Activated CD4-positive, alpha-beta T cell treated with anti-CD3 and anti-CD28 coated beads, Interleukin-2, Interleukin-6, amounts not matched to agents 100 ng/mL and 50 ng/mL, durations not matched to agents 16 hours and 8 hours (primary cell): ENCODE data around the gene CAMK1D.
"Not testable (repeated sequence)": the region's sequence is repeated elsewhere in the genome, so short reads cannot be mapped to it uniquely, and the experiment has no call there.

Source experiments
- DNase-seq: peaks from one replicate; pipeline ENCODE4 v3.0.0-alpha.2; 2020

CAMK1D gene

DNA sequence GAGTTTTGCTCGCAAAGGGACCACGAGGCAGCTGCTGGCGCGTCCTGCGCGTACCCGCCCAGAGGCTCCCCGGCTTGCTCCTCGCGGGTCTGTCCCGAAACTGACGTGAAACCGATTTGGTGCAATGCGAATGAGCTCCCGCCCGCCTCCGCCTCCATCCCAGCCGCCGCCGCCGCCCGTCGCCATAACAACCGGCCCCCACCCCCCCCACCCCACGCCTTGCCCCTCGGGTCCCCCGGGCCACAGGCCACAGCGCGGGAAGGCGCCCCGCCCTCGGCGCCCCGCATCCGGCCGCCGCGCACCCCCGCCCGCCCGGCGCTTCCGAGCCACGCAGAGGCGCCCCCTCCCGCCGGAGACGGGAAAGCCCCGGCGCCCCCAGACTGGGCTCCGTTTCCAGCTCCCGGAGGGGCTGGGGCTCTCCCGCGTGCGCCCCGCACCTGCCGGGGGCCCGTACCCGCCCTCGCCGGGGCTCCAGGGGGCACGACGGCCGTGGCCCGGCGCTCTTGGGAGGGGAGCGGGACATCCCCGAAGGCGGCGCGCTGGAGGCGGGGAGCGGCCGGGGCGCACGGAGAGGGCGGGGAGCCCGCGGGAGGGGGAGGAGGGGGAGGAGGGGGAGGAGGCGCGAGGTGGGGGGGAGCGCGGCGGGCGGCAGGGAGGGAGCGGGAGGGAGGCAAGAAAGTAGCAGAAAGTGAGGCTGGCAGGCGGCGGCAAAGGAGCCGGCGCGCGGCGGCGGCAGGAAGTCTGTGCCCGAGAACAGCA lies at the start of gene CAMK1D:
Gene CAMK1D (plus strand): TSS at position 678 of the 759 bp plus-strand sequence.
- DNase-seq: peak; percentile 87

DNA sequence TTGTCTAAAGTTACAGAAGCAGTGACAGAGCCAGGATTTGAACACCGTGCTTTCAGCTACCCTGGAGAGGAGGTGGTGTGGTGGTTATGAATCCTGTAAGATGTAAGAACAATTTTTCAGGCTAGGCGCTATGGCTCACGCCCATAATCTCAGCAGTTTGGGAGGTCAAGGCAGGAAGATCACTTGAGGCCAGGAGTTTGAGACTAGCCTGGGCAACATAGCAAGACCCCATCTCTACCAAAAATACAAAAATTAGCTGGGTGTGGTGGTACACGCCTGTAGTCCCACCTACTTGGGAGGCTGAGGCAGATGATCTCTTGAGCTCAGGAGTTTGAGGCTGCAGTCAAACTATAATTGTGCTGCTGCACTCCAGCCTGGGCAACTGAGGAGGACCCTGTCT lies 48.3 kb upstream of the CAMK1D start:
- DNase-seq: not testable (repeated sequence)

DNA sequence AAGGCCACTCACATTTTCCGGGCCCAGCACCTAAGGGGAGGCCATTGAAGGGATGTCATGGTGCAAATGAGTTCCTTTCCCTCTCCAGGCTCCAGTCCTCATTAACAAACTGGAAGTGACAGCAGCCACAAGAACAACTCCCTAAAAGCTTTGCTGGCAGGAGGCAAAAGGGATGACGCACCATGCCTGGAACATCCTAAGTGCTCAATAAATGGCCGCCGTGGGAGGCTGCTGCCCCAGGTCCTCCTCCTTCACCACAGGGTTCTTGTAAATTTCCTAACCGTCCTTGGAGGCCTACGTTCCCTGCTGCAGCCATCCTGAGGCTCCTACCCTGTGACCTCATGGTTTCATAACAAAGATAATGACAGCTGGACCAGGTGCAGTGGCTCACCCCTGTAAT lies 41.3 kb upstream of the CAMK1D start:
- DNase-seq: no peak

DNA sequence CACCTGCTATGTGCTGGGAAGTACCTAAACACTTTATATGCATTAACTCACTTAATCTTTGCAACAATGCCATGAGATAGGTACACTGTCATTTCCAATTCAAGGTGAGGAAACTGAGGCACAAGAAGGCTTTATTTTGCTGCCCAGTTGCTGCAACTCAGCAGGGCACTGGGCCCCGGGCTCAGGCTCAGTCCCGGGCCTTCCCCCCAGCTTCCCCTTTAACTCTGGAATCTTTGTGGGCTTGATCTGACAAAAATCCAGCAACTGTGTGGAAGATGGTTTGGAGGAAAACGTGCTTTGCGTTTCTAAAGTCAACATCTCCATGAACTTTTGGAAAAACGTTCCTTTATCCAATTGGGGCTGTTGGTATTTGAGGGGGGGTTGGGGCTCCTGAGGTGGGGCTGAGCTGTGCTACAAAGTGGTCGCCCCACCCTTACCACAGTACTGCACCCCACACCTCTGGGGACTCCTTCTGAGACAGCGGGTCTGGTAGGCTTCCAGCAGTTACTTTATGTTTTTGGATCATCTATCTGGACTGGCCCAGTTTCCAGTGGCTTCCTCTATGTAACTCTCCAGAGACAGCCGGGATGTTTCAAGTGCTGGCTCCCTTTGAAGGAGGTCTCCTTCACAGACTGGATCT lies 40.5 kb upstream of the CAMK1D start:
- DNase-seq: no peak

DNA sequence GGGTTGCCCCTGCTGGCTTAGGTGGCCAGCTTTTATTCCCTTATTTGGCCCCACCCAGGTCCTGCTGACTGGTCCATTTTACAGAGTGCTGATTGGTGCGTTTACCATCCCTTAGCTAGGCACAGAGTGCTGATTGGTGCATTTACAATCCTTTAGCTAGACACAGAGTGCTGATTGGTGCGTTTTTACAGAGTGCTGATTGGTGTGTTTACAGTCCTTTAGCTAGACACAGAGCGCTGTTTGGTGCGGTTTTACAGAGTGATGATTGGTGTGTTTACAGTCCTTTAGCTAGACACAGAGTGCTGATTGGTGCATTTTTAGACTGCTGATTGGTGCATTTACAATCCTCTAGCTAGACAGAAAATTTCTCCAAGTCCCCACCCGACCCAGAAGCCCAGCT lies 39.6 kb upstream of the CAMK1D start:
- DNase-seq: not testable (repeated sequence)

DNA sequence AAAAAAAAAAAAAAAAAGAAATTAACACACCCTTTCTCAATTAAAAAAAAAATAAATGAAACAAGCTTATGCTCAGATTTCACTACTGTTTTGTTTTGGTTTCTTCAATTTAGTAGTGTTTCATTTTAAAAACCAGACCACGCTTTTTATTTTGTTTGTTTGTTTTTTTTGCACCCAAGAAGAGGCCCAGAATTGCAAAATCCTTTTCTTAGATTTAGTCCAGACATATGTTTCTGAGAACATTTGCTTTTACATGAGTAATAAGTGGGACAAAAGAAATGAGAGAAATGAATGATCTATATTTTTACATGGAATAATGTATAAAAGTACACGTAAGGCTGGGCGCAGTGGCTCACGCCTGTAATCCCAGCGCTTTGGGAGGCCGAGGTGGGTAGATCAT lies 34.5 kb upstream of the CAMK1D start:
- no peak for DNase-seq

DNA sequence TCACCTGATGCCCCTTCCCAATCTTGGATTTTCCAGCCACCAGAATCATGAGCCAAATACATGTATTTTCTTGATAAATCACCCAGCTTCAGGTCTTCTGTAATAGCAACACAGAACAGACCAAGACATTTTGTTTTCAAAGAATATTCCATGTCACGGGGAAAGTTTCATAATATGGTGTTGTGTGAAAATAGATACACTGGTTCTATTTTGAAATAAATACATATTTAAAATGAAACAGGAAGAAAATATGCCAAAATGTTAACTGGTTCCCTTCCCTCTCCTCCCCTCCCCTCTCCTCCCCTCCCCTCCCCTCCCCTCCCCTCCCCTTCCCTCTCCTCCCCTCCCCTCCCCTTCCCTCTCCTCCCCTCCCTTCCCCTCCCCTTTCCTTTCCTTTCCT lies 30.3 kb upstream of the CAMK1D start:
- no peak for DNase-seq

DNA sequence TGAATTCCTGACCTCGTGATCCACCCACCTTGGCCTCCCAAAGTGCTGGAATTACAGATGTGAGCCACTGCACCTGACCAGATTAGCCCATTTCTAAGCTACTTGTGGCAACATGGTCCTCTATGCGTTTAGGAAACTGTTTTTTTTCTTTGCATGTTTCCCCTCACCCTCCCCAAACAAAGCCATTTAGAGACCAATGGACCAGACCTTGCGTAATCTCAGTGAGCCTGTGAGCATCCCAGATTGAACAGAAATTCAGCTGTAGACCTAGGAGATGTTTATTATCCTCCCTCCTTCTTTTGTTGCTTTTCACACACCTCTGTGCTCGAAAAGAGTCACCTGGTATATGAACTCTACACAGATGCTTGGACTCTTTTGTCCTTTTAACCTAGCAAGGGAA lies 28.5 kb upstream of the CAMK1D start:
- DNase-seq: no peak

DNA sequence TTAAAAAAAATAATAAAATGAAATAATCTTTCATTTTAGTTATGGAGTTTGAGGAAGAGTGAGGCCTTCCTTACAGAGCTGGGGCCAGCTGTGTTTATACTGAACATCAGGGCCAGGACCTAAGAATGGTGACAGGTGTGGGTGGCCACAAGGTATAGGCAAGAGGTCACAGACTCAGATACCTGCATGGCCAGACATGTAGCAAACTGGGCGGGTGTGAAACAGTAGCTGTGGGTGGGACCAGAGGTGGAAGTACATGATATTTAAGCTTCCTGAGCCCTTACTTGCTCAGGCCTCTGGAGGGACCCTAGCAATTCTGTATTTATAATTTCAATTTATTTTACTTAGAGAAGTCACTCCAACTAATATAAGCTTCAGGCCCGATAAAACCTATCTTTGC lies 27.7 kb upstream of the CAMK1D start:
- DNase-seq: no peak

DNA sequence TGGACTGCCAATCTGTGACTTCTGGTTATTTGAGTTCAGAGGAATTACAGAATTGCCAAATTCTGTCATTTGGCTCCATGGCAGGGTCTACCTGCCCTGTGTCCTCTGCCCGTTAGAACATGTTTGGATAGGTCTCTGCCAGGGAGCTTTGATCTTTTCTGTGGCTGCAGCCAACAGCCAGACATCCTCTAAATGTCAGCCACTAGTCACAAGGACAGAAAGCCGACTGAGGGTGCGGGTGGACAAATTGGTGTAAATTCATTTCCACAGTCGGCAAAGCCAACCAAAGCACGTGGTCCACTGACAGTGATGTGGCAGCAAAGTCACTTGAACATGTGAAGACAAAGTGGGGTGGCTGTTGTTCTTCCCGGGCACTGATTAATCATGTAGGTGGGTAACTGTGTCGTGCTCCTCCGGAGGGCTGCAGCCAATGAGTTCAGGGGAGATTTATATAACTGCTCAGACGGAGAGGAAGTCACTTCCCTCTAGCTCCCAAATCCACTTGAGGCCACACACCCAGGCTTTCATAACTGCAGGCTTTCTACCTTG lies 26.7 kb upstream of the CAMK1D start:
- DNase-seq: no peak

DNA sequence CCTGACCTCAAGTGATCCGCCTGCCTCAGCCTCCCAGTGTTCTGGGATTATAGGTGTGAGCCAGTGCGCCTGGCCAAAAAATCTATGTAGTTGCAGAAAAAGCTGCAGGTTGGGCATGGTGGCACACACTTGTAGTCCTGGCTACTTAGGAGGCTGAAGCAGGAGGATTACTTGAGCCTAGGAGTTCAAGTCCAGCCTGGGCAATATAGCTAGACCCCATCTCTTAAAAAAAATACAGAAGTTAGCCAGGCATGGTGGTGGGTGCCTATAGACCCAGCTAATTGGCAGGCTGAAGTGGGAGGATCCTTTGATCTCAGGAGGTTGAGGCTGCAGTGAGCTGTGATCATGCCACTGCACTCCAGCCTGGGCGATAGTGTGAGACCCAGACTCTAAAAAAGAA lies 24.8 kb upstream of the CAMK1D start:
- DNase-seq: no peak

DNA sequence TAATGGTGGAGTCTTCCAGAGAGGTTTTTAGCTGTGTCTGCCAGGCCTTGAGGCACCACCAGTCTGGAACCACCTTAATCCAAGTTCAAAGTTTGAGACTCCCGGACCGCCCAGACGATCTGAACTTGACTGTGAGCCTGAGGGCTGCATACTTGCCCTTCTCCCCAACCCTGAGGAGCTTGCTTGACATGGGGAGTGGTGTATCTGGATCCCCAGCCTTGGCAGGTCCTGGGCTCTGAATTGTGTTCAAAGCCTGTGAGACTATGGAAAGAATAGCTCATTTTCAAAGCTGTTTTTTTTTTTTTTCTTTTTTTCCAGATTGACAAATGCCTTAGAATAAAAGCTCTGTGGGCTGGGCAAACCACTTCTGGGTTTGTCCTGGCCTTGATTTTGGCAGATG lies 22.3 kb upstream of the CAMK1D start:
- no peak for DNase-seq

DNA sequence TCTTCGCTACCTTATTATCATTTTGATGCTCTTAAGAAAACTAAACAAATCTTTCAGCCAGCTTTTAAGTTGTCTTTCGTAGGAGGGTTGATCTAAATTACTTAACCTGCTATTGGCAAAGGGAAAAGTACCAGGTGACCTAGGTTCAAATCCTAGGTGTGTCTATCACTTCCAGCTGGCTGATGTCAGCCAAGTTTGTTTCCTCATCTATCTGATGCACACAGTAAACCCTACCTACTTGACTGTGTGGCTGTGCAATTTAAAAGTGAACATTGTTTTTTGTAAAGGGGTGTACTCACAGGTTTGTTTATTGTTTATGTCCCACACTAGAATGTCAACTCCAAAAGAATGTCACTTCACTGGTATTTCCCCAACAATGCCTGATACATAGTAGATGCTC lies 21.9 kb upstream of the CAMK1D start:
- DNase-seq: no peak

DNA sequence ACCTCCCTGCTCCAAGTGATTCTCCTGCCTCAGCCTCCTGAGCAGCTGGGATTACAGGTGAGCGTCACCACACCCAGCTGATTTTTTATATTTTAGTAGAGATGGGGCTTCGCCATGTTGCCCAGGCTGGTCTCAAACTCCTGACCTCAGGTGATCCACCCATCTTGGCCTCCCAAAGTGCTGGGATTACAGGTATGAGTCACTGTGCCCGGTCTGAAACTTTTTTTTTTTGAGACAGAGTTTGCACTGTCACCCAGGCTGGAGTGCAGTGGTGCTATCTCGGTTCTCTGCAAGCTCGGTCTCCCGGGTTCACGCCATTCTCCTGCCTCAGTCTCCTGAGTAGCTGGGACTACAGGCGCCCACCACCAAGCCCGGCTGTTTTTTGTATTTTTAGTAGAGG lies 21.0 kb upstream of the CAMK1D start:
- DNase-seq: not testable (repeated sequence)

DNA sequence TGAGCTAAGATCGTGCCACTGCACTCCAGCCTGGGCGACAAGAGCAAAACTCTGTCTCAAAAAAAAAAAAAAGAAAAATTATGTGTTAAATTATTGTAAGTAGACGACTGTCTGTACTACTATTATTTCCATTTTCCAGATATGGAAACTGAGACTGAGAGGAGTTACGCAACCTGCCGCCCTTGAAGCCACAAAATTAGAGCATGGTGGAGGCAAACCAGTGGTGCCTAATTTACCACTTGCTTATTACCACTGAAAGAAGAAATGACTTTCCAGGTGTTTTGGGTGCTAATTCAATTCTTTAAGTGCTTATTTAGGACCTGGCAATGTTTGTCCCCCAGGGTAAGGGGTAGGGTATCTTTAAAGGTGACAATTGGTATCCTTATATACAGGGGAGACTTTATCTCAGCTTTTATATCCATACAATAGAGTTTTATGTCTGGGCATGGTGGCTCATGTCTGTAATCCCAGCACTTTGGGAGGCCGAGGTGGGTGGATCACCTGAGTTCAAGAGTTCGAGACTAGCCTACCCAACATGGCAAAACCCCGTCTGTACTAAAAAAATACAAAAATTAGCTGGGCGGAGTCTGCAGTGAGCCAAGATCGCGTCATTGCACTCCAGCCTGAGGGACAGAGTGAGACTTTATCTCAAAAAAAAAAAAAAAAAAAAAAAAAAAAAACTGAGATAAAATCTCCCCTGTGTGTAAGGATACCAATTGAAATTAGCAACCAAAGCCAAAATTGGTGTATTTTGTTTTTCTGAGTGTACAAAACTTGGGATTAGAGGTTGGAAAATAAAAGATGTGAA lies 16.6 kb upstream of the CAMK1D start:
- peak; percentile 44 for DNase-seq

DNA sequence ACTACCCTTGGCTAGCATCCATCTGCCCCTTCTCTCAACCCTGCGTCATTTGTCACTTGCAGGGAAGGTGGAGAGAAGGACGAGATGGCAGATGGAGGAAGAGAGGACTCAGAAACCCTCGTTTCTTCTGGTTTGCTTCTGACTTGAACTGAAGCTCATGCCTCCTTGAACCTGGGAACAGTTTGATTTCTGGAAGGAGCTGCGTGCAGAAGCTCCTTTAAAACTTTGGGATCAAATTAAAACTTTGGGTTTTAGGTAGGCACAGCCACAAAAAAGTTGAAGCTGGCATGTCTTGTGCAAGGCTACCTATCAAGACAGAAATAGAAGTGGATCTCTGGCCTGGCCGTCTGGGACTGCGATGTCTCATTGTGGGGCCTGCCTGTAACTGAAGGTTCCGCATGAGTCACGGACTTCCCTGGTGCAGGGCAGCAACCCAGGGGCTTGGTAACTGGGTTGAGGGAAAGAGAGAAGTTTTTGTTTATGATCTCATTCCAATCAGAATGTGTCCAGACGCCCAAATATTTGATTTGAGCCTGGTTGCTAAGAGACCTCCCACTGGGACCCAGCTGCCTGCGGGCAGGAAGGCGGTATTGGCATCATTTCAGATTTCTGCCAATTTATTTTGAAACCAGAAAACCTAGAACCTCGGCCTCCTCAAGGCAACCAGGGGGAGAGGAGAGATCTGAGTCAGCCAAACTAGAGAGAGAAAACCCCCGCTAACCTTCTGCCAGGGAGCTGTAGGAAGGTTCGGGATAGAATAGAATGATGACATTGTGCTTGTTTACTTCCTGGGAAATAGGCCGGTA lies 15.8 kb upstream of the CAMK1D start:
- DNase-seq: peak; percentile 86

DNA sequence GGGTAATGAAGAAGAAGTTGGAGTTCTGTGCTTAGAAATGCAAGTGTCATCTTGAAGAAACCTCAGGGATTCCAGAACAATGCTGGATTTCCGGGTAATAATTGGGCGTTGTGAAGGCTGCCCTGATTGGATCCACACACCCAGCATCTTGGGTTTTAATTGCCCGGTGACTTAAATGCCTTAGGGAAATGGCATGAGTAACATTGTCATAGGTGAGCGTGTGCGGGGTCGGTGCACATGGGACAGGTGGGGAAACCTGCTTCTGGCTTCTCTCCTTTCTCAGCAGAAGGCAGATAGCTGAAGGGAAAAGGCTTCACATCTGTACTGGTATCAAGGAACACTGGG lies 15.2 kb upstream of the CAMK1D start:
- DNase-seq: no peak

DNA sequence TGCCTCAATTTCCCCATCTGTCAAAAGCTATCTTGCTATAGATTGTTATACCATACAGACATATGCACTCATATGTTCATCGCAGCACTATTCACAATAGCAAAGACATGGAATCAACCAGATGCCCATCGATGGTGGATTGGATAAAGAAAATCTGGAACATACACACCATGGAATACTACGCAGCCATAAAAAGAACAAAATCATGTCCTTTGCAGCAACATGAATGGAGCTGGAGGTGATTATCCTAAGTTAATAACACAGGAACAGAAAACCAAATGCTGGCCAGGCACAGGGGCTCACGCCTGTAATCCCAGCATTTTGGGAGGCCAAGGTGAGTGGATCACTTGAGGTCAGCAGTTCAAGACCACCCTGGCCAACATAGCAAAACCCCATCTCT lies 14.2 kb upstream of the CAMK1D start:
- DNase-seq: not testable (repeated sequence)

DNA sequence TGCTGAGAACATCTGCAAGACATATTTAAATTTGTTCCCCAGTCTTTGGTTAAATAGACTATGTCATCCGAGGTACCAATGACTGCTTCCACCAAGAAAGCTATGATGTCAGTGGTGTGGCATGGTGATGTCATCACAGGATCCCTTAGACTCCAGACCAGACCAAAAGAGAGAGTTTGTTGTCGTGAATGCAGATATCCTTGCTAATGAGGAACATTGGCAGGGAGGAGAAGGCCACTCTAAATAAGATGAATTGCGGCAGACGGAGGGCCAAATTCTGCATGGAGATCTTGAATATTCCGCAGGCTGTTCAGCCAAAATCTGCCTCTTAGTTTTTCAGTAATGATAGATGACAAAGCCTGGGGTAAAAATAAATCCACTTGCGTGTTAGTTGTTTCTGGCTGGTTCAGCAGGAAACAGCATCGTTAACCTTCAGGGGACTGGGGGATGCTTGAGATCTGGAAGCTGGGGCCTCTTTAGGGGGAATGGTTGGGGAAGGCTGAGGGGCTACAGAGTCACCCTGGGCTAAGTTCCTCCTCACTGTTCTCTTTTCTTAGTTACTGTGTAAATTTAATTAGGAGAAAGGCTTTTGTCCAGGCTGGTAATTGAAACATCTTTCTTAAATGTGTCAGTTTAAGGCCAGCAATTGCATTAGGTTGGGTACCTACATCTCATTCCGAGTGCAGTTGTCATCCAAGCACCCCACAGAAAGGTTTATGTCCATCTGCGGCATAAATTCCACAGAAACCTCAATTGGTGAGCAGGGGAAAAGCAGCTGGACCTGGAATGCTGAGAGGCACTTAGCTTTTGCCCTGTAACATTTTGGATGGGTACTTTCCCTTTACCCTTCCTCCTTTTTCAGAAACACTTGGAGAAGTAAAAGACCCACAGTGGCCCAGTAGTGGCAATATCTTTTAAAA lies 11.6 kb upstream of the CAMK1D start:
- DNase-seq: no peak

DNA sequence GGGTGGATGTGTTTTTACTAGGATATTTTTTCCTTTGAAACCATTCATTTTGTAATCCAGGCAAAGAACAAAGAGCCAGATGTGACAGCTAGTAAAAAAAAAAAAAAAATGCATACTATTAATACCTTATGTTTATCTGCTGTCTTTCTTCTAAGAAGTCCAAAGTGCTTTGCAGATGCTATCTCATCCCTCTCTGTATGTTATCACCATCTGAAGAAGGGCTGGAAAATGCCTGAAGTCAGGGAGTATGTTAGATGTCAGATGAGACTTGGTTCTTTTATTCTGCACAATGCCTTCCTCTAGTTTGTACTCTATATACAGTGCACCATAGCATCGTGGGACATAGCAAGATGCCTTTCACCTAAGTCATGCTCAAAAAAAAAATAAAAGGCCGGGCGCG lies 10.4 kb upstream of the CAMK1D start:
- no peak for DNase-seq

DNA sequence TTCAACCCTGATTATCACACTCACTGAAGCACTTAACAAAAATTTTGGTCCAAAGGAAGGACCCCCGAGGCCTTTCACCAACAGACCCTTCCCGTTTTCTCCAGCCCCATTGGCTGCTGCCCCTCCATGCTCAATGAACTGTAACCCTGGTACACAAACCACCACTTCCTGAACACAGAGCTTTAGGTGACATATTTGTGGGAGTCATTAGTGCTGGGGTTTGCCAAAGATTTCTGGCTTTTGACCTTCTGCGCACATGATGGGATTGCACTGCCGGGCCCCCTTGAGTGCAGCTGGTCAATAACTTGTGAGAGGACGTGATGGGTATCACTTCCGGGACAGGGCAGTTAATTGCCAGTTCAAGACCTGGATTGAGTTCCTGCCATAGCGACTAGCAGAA lies 9.0 kb upstream of the CAMK1D start:
- no peak for DNase-seq

DNA sequence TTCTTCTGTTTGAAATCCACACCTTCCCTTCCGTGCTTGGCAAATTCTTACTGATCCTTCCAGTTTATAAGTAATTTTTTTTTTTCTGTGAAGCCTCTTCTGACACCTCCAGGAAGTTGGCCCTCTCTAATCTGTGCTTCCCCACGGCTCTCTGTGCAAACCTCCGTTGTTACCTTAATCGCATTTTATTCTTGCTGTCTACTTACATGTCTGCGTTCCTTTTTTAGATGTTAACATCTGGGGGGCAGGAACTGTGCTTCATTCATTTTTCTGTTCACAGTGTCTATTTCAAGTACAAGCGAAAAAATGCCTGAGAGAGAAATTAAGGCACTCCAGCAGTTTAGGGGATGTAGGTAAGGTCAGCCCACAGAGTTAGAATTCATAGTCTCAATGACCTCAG lies 8.4 kb upstream of the CAMK1D start:
- DNase-seq: no peak
